SJCRH30 (cell line): ENCODE data around the gene NAA15. TPM values are rescaled to one million over a fixed set of nuclear protein-coding genes. Genes with fewer than 3 reads are reported as not detected.

Source experiments
- DNase-seq, 2 experiments: peaks; one replicate each; pipeline ENCODE4 v3.0.0-alpha.2; 2015 to 2020
- H3K27ac ChIP-seq: fragments of 250-450 bp; sonication (Bioruptor Pico); 2 replicates; pipeline ENCODE4 v1.5.1; 2020; ENCODE audit warnings: mild to moderate bottlenecking, moderate library complexity
- H3K27me3 ChIP-seq: fragments of 250-450 bp; sonication (Bioruptor Pico); 2 replicates; pipeline ENCODE4 v1.5.1; 2020; ENCODE audit warnings: mild to moderate bottlenecking, moderate library complexity
- H3K36me3 ChIP-seq: fragments of 250-450 bp; sonication (Bioruptor Pico); 2 replicates; pipeline ENCODE4 v1.5.1; 2020; ENCODE audit warnings: mild to moderate bottlenecking, moderate library complexity
- H3K4me1 ChIP-seq: fragments of 250-450 bp; sonication (Bioruptor Pico); 2 replicates; pipeline ENCODE4 v1.5.1; 2020; ENCODE audit warnings: mild to moderate bottlenecking, moderate library complexity
- H3K4me3 ChIP-seq: fragments of 250-450 bp; sonication (Bioruptor Pico); 2 replicates; pipeline ENCODE4 v1.5.1; 2020; ENCODE audit warnings: mild to moderate bottlenecking, moderate library complexity
- H3K9me3 ChIP-seq: fragments of 250-450 bp; sonication (Bioruptor Pico); replicated peaks from 2 replicates; pipeline ENCODE4 v1.5.1; 2020; ENCODE audit warnings: mild to moderate bottlenecking, moderate library complexity
- total RNA-seq: library from RNA; depleted of rRNA; stranded (reverse); fragments of >200 nt; shearing (Covaris generic); gene quantifications from 2 replicates; pipeline ENCODE4 v1.2.3, GENCODE V29; 2014

NAA15 gene
- total RNA-seq, 1 experiment from 2014 or later = 82.0 TPM

DNA sequence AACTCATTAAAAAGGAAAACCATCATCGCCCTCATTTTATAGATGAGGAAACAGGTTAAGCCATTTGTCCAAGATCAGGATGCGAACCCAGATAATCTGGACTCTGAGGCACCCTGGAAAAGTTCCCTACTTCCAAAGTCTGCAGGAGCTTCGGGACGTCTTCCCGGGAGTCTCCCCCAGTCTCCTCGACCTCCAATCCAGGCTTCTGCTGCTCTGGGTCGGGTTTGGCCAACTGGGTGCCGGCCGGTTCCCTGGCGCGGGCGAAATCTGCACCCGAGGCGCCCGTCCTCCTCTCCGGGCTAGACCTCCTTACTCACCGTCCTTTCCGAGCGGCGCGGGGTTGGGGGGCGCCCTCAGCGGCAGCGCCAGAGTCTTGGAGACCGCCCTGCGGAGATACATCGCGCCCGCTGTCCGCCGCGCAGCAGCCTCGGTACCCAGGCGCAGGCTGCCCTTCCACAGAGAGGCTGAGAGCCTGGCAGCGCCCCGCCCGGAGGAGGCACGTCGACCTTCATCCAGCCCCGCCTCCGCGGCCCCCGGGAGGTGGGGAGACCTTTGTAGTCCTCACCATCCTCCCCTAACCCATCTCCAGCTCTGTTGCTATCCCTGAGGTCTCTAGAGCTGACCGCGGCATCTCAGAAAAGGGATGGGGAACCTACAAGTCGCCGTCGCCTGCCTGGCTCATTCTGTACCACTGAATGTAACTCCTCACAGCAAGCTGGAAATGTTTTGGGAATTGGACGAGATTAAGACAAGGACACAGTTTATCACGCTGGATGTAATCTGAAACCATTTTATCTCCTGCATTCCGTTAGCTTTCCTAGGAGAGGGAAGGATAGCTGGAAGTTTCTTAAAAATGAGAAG, 21.3 kb upstream of the NAA15 start, which contains the start of gene MGARP:
MGARP (minus strand) TSS at position 466 of the 861 bp plus-strand sequence; CDS start at position 399, 67 bp downstream.
- H3K27me3 ChIP-seq = no peaks in the 10 kb centered on the region
- H3K4me1 ChIP-seq = peaks cover 10% of the 10 kb centered on the region
- no peaks in the 10 kb centered on the region for H3K9me3 ChIP-seq
- H3K27ac ChIP-seq = peak within 1 kb of the TSS; percentile 19; the same call in 1 of the 2 replicates
- DNase-seq = peak; percentile 82 to 84
- no peaks in the 10 kb centered on the region for H3K36me3 ChIP-seq
- peak within 1 kb of the TSS; percentile 63 for H3K4me3 ChIP-seq

DNA sequence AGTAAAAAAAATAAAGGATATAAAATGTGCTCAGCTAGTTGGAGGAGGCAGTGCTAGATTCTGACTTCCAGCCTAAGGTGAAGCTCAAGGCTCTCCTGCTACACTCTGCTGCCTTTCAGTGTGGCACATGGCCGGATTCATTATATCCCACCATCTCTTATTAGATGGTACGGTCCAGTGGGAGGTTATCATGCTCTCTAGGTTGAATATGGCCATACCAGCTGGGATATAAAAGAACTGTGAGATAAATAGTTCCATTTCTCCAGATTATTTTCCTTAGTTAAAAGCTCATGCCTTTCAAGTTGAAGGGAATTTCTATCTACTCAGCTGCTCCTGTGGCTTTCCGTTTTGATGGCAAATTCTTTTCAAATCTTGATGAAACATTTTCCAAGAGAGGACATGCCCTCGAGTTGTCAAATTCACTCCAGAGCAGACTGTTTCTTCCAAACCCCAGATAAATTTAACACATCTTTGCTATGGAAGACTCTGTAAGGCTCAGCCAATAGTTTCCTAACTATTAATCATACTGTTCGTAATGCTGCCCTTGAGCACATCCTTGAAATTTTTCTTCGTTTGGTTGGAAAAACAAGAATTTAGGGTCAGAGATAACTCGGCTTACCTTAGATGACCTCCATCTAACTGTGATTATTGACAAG, 19.1 kb upstream of the NAA15 start:
- Histone ChIP-seq H3K4me3 (no peak overlapping the region), H3K36me3 (no peaks in the 10 kb centered on the region), H3K27ac (no peak overlapping the region), H3K27me3 (no peaks in the 10 kb centered on the region), H3K4me1 (peaks cover 10% of the 10 kb centered on the region), H3K9me3 (no peaks in the 10 kb centered on the region)
- peak in 1 of 2 experiments; percentile 16 for DNase-seq

DNA sequence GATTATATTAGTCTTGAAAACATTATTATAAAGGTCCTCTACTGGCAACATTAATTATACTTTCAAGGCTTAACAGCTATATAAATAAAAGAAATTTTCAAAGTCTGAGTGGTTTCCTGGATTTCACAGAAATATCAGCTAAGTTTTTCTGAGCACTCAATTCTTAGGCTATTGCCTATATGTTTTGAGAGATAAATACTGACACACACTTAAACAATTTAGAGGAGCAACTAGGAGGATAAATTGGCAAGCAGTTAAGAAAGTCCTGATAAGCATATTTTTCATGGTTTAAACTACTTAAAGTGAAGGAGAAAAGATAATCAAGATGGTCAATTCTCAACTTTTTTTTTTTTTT, 18.6 kb upstream of the NAA15 start:
- H3K9me3 ChIP-seq = no peaks in the 10 kb centered on the region
- peaks cover 10% of the 10 kb centered on the region for H3K4me1 ChIP-seq
- no peak overlapping the region for H3K27ac ChIP-seq
- no peaks in the 10 kb centered on the region for H3K27me3 ChIP-seq
- DNase-seq = no peak
- H3K36me3 ChIP-seq = no peaks in the 10 kb centered on the region
- H3K4me3 ChIP-seq = no peak overlapping the region

GRCh38 chr4:139286186-139286698, 15.1 kb upstream of the NAA15 start:
- Histone ChIP-seq H3K27me3 (no peaks in the 10 kb centered on the region), H3K36me3 (0 out of 2 replicates have a peak, but pooled peaks cover 5% of the 10 kb centered on the region)
- no peak for DNase-seq

GRCh38 chr4:139295206-139295941, 5.9 kb upstream of the NAA15 start:
- H3K4me1 ChIP-seq = peaks cover 17% of the 10 kb centered on the region
- H3K9me3 ChIP-seq = no peaks in the 10 kb centered on the region
- no peaks in the 10 kb centered on the region for H3K27me3 ChIP-seq
- H3K4me3 ChIP-seq = peak overlapping the region; percentile 83
- H3K36me3 ChIP-seq = peaks cover 5% of the 10 kb centered on the region; the same call in 1 of the 2 replicates
- H3K27ac ChIP-seq = peak overlapping the region; percentile 77
- DNase-seq = peak; percentile 93

More at GRCh38 chr4:139286186-139286698, 15.1 kb upstream of the NAA15 start:
- Histone ChIP-seq H3K4me1 (peaks cover 8% of the 10 kb centered on the region), H3K4me3 (no peak overlapping the region), H3K9me3 (no peaks in the 10 kb centered on the region), H3K27ac (no peak overlapping the region)

DNA sequence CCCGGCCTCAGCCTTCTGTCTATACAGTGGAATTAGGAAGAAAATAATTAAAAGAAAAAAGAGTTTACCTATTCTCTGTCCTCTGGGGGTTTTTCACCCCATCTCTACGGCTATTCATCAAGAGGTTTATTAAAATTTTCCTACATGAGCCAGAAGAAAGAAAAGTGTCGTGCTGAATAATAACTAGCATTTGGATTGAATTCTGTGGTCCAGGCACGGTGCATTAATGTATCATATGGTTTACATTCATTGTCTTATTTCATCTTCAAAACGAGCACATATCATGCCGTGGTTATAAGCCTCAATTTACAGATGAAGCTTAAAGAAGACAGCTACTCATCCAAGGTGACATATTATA, 5.4 kb upstream of the NAA15 start:
- Histone ChIP-seq H3K4me1 (peaks cover 17% of the 10 kb centered on the region), H3K36me3 (peaks cover 5% of the 10 kb centered on the region; the same call in 1 of the 2 replicates), H3K9me3 (no peaks in the 10 kb centered on the region), H3K27me3 (no peaks in the 10 kb centered on the region), H3K27ac (peak overlapping the region; percentile 77; the same call in 1 of the 2 replicates), H3K4me3 (peak overlapping the region; percentile 83)
- no peak for DNase-seq

- Histone ChIP-seq H3K36me3 (peaks cover 5% of the 10 kb centered on the region; the same call in 1 of the 2 replicates), H3K4me1 (peaks cover 17% of the 10 kb centered on the region), H3K4me3 (no peak overlapping the region), H3K9me3 (no peaks in the 10 kb centered on the region), H3K27me3 (no peaks in the 10 kb centered on the region), H3K27ac (no peak overlapping the region)
- DNase-seq = no peak
Measured at GRCh38 chr4:139297001-139297410, 4.3 kb upstream of the NAA15 start.

GRCh38 chr4:139299536-139299935, 1.8 kb upstream of the NAA15 start:
- Histone ChIP-seq H3K27me3 (no peaks in the 10 kb centered on the region), H3K36me3 (peaks cover 12% of the 10 kb centered on the region), H3K27ac (peak overlapping the region; percentile 92; the same call in 1 of the 2 replicates), H3K9me3 (no peaks in the 10 kb centered on the region), H3K4me1 (peaks cover 17% of the 10 kb centered on the region), H3K4me3 (peak overlapping the region; percentile 90)
- DNase-seq = no peak

- peak overlapping the region; percentile 92 for H3K27ac ChIP-seq
- DNase-seq = no peak
- peaks cover 21% of the 10 kb centered on the region for H3K36me3 ChIP-seq
- peak overlapping the region; percentile 90 for H3K4me3 ChIP-seq
- 0 out of 2 replicates have a peak, but pooled peaks cover 3% of the 10 kb centered on the region for H3K9me3 ChIP-seq
- H3K4me1 ChIP-seq = peaks cover 14% of the 10 kb centered on the region
- no peaks in the 10 kb centered on the region for H3K27me3 ChIP-seq
Measured at GRCh38 chr4:139300431-139301112, 733 bp upstream of the NAA15 start.

- peak within 1 kb of the TSS; percentile 92 for H3K27ac ChIP-seq
- H3K9me3 ChIP-seq = 0 out of 2 replicates have a peak, but pooled peaks cover 3% of the 10 kb centered on the region
- peak; percentile 63 to 69 for DNase-seq
- H3K27me3 ChIP-seq = no peaks in the 10 kb centered on the region
- peaks cover 6% of the 10 kb centered on the region for H3K4me1 ChIP-seq
- H3K36me3 ChIP-seq = peaks cover 31% of the 10 kb centered on the region
- H3K4me3 ChIP-seq = peak within 1 kb of the TSS; percentile 90
Measured at GRCh38 chr4:139301821-139302611, 711 bp downstream of the NAA15 start, which contains the start of gene NDUFC1. Gene NDUFC1 (minus strand): TSS chr4:139302477. CDS start chr4:139295798, 6,679 bp downstream.

DNA sequence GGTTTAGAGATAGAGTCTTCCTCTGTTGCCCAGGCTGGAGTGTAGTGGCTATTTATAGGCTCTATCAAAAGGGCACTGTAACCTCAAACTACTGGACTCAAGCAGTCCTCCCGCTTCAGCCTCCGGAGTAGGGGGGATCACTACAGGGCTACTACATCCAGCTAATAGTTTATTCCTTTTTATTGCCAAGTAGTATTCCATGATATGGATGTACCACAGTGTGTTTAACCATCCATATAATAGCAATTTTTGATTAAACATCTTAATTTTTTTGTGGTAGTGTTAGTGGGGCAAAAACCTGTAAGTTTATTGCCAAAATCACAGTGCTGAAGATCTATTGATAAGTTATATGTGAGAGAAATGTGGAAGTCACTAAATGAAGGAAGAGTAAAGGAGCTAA, 3.6 kb downstream of the NAA15 start:
- no peak overlapping the region for H3K4me3 ChIP-seq
- no peak for DNase-seq
- 0 out of 2 replicates have a peak, but pooled peaks cover 3% of the 10 kb centered on the region for H3K9me3 ChIP-seq
- H3K36me3 ChIP-seq = peaks cover 46% of the 10 kb centered on the region
- peaks cover 2% of the 10 kb centered on the region for H3K4me1 ChIP-seq
- no peak overlapping the region for H3K27ac ChIP-seq
- H3K27me3 ChIP-seq = no peaks in the 10 kb centered on the region

DNA sequence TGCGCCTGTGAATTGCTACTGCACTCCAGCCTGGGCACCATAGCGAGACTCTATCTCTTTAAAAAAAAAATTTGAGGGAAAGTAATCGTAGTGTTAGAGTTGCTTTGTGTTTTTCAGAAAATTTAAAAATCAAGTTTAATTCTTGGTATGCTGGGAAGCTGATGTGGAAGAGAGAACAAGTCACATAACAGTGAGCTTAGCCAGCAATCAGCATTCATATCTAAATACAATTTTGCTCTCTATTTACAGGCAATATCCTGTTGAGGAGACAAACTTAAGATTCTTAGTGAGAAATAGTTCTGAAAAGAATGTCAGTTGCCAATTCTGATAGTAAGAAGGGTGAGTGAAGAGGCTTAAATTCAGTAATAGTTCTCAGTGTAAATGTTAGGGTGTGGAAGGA, 10.6 kb downstream of the NAA15 start:
- Histone ChIP-seq H3K4me3 (no peak overlapping the region), H3K27me3 (no peaks in the 10 kb centered on the region), H3K27ac (no peak overlapping the region), H3K36me3 (peaks cover 16% of the 10 kb centered on the region), H3K9me3 (no peaks in the 10 kb centered on the region), H3K4me1 (no peaks in the 10 kb centered on the region)
- no peak for DNase-seq
